Fibroblast of villous mesenchyme (primary cell): ENCODE results near the gene SMURF2. TPM values are rescaled to one million over a fixed set of nuclear protein-coding genes. Genes with fewer than 3 reads are reported as not detected.
"Not testable (repeated sequence)": the region's sequence is repeated elsewhere in the genome, so short reads cannot be mapped to it uniquely, and the experiment has no call there.

Source experiments
- DNase-seq: peaks from one replicate; pipeline ENCODE4 v3.0.0-alpha.2; 2010; ENCODE audit warnings: low read depth
- H3K4me3 ChIP-seq: 2 replicates; pipeline ENCODE4 v1.5.1; 2011; ENCODE audit warnings: low read depth, mild to moderate bottlenecking, low read length
- total RNA-seq: library from RNA; depleted of rRNA; stranded (reverse); fragments of >200 nt; gene quantifications from 2 replicates; pipeline ENCODE4 v1.2.3, GENCODE V29; 2012
- TF ChIP-seq, protein P1 (sequence below): IDR thresholded peaks from 2 replicates; pipeline ENCODE4 v1.5.1; 2012; ENCODE audit warnings: low read depth, mild to moderate bottlenecking, low read length; ENCODE audit not compliant: insufficient read depth

The SMURF2 gene
- total RNA-seq, 1 donor, result 188 TPM

DNA sequence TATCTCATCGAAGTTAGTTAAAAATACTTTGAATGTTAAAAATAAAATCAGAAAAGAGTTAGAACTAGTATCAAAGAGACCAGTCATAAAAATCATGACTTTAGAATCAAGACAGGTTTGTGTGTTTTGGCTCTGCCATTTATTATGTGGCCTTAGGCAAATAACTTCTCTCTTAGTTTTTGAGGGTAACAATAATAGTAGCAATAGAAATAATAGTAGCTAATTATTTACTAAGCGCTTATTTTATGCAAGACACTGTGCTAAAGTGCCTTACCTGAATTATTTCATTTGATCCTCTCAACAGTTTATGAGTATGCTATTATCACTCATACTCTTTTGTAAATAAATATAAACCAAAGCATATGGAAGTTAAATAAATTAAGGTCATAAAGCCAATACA, 77.0 kb downstream of the SMURF2 start:
- TF ChIP-seq, protein P1, sequence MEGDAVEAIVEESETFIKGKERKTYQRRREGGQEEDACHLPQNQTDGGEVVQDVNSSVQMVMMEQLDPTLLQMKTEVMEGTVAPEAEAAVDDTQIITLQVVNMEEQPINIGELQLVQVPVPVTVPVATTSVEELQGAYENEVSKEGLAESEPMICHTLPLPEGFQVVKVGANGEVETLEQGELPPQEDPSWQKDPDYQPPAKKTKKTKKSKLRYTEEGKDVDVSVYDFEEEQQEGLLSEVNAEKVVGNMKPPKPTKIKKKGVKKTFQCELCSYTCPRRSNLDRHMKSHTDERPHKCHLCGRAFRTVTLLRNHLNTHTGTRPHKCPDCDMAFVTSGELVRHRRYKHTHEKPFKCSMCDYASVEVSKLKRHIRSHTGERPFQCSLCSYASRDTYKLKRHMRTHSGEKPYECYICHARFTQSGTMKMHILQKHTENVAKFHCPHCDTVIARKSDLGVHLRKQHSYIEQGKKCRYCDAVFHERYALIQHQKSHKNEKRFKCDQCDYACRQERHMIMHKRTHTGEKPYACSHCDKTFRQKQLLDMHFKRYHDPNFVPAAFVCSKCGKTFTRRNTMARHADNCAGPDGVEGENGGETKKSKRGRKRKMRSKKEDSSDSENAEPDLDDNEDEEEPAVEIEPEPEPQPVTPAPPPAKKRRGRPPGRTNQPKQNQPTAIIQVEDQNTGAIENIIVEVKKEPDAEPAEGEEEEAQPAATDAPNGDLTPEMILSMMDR, result no peak

DNA sequence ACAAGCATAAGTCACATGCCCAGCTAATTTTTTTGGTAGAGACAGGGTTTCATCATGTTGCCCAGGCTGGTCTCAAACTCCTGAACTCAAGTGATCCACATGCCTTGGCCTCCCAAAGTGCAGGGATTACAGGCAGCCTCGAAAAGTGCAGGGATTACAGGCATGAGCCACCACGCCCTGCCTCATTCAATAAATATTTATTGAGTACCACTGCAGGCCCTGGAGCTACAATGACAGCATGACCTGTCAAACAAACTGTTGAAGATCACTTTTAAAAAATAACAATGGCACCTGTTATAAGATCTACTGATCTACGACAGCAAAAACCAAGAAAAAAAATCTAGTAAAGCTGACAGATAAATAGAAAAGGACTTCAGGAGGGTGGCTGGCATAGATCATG, 79.1 kb downstream of the SMURF2 start:
- DNase-seq, result no peak
- no peak overlapping the region for H3K4me3 ChIP-seq
- TF ChIP-seq, protein P1, result no peak

More for the DNA sequence above, 77.0 kb downstream of the SMURF2 start:
- H3K4me3 ChIP-seq, result no peak overlapping the region
- no peak for DNase-seq

DNA sequence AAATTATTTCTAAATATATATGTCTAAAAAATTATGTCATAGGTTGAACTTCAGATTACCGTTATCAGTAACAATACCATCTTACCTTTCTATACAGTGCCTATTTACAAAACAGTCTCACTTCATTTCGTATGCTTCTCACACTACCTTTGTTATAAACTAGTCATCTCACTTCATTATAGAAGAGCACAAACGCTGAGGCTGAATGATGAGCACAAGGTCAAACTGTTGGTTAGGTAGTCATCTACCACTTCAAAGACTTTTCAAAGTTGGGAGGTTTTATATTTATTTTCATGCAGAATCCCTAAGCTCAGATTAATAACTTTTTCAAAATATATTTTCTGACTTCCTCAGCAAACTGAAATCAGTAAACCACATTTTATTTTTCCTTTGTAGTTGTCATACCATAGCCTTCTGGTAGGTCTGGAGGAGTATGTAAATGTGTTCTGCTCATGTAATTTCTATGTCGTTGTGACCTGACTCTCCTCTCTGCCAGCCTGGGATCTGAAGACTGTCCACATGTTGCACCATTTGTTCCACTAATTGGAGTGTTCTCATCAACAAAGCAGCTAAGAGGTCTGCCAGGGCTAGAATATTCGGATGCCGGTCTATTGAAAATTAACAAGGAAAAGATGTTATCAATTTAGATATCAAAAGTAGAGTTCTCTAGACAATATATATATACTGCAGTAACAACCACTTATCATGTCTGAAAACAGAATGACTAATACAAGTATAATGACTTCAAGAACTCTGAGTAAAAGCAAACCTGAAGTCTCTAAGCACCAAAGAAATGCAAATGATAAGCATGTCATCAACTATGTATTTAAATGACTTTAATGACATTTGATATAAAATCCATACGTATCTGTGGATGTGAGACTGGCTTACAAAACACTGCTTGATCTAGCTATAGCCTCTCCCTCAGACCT, 81.5 kb downstream of the SMURF2 start:
- peak; percentile 32 for DNase-seq
- TF ChIP-seq, protein P1, result no peak
- H3K4me3 ChIP-seq, result no peak overlapping the region

DNA sequence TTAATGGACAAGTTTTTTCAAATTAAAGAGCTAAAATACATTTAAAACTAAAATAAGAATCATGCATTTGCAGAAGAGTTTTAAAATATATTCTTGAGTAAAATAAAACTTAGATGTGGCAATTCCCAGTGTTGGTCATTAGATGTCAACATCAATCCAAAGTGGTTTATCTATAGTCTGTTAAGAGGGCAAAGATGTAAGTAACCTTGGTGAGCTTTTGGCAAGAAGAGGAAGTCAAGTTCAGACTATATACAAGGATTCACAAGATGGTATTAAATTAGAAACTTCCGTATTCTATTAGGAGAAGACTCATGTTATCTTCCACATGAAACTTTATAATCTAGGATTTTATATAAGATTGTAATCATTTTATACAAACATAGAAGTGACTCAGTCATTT, 82.2 kb downstream of the SMURF2 start:
- no peak overlapping the region for H3K4me3 ChIP-seq
- TF ChIP-seq, protein P1, result no peak
- no peak for DNase-seq

DNA sequence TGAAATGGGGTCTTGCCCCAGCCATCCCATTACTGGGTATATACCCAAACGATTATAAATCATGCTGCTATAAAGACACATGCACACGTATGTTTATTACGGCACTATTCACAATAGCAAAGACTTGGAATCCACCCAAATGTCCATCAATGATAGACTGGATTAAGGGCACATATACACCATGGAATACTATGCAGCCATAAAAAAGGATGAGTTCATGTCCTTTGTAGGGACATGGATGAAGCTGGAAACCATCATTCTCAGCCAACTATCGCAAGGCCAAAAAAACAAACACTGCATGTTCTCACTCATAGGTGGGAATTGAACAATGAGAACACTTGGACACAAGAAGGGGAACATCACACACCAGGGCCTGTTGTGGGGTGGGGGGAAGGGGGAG, 85.1 kb downstream of the SMURF2 start:
- not testable (repeated sequence) for DNase-seq, H3K4me3 ChIP-seq

DNA sequence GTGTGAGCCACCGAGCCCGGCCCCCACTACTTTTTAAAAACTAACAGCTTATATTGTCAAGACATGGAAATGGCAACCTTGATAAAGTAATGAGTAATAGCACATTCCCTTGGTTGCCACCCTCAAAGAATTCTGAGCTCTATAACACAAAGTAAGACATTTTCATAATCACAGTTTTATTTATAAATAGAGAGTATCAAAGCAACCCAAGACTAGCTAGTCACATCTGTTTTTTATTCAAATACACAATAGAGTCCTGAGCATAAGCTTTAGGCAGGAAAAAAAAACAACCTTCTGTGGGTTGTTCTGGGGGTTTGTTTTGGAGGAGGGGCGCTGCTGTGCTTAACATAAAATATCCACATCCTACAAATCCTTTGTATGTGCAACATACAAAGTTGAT, 86.7 kb downstream of the SMURF2 start:
- DNase-seq, result no peak
- no peak overlapping the region for H3K4me3 ChIP-seq
- TF ChIP-seq, protein P1, result no peak

DNA sequence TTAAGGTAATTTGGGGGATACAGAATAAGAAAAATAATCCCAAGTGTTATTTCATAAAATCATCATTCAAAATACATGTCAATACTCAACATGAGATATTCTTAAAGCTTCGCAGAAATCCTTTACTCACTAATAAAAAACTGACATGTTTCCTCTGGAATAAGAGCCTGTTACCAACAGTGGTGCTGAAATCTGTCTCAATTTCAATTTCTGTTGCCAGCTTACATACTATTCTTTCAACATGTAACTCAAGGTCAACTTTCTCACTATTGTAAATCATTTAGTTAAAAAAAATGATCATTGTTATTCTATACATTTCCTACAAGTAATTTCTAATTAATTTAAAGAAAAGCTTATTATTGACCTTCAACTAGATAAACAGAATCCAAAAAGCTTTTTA, 87.5 kb downstream of the SMURF2 start:
- DNase-seq, result no peak
- TF ChIP-seq, protein P1, result no peak
- no peak overlapping the region for H3K4me3 ChIP-seq
